Activated CD8-positive, alpha-beta T cell treated with anti-CD3 and anti-CD28 coated beads for 36 hours (primary cell): ENCODE results near the gene SETBP1. TPM values are rescaled to one million over a fixed set of nuclear protein-coding genes. Genes with fewer than 3 reads are reported as not detected.
A peak's percentile ranks its signal among the peaks of the same experiment; 100 is the strongest.

Experiments
- ATAC-seq: fragments of 200-7000 bp; cut with Tn5 transposase; one replicate; pipeline ENCODE4 v1.10.0; 2021; ENCODE audit warnings: mild to moderate bottlenecking, moderate library complexity
- CTCF ChIA-PET: fragments of 350-600 bp; sonication (Branson Sonifier 250); formaldehyde crosslinking; loops from one replicate; lab custom pipeline; 2021; ENCODE audit warnings: antibody characterized with exemption; lab: Charles Lee
- POLR2A ChIA-PET: fragments of 350-600 bp; sonication (Branson Sonifier 250); formaldehyde crosslinking; loops from one replicate; lab custom pipeline; 2021; ENCODE audit warnings: antibody characterized with exemption; lab: Charles Lee
- DNase-seq: peaks from one replicate; pipeline ENCODE4 v3.0.0-alpha.2; 2020
- H3K27ac Mint-ChIP-seq: one replicate; pipeline ENCODE4 v1.8.0; 2021; ENCODE audit warnings: mild to moderate bottlenecking, mixed read lengths
- H3K27me3 Mint-ChIP-seq: one replicate; pipeline ENCODE4 v1.8.0; 2021; ENCODE audit warnings: mixed read lengths
- H3K36me3 Mint-ChIP-seq: one replicate; pipeline ENCODE4 v1.8.0; 2021; ENCODE audit warnings: low read depth, mixed read lengths
- H3K4me1 Mint-ChIP-seq: one replicate; pipeline ENCODE4 v1.8.0; 2021; ENCODE audit warnings: low read depth, mixed read lengths
- H3K4me3 Mint-ChIP-seq: one replicate; pipeline ENCODE4 v1.8.0; 2021; ENCODE audit warnings: mild to moderate bottlenecking, moderate library complexity, mixed read lengths
- H3K9me3 Mint-ChIP-seq: one replicate; pipeline ENCODE4 v1.8.0; 2021; ENCODE audit warnings: mixed read lengths
- CTCF ChIP-seq: fragments of 200-600 bp; IDR thresholded peaks from one replicate; pipeline ENCODE4 v1.8.0; 2022; ENCODE audit warnings: antibody characterized with exemption, mild to moderate bottlenecking
- intact Hi-C: fragments of 100-400 bp; cut with micrococcal nuclease; formaldehyde crosslinking; loops from one replicate; pipeline ENCODE4 v1.10.0; 2022
- total RNA-seq, 2 experiments: library from RNA; stranded (reverse); gene quantifications; one replicate each; pipeline ENCODE4 v1.2.3, GENCODE V29; 2021

The SETBP1 gene
- total RNA-seq, 2 experiments from 2014 or later = 10.2 to 10.4 TPM

DNA sequence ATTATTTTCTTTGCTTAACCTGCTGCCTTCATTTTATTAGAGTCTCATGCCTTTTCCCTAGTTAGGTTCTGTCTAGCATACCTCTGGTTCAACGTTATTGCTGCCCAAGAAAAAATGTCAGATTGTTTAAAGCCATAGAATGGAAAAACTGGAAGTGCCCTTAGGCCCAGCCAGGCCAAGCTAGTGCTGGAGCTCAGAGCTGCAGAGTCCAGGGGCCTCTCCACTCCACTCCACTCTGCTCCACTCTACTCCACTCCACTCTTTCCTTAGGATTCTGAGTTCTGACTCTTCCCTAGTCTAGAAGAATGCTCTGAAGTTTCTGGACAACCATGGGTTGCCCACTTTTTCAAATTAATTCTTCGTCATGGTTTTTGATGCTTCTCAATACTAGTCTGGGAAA is 155.6 kb downstream of the SETBP1 start:
- Mint-ChIP-seq H3K27me3 (no peaks in the 10 kb centered on the region), H3K4me3 (no peak overlapping the region), H3K27ac (no peak overlapping the region), H3K9me3 (no peaks in the 10 kb centered on the region), H3K36me3 (no peaks in the 10 kb centered on the region), H3K4me1 (peaks cover 15% of the 10 kb centered on the region)
- TF ChIP-seq CTCF = no peak
- DNase-seq = no peak
- ChIA-PET POLR2A (no interaction called here), CTCF (no interaction called here)
- ATAC-seq = no peak
- intact Hi-C loops = no loop called here

- H3K4me3 Mint-ChIP-seq = no peak overlapping the region
- intact Hi-C loops = no loop called here
- no peak for TF ChIP-seq CTCF
- POLR2A ChIA-PET = interaction anchor here (0.6 to 1.2 kb wide), 3 partner anchors 44 to 220 kb away, joined by 3 to 4 read pairs (median 3); no protein-coding TSS in a partner anchor
- H3K27me3 Mint-ChIP-seq = no peaks in the 10 kb centered on the region
- no peak for ATAC-seq
- CTCF ChIA-PET = interaction anchor here (1.5 kb wide), 1 partner anchor 78 kb away, joined by 4 read pairs; no protein-coding TSS in a partner anchor
- H3K4me1 Mint-ChIP-seq = peaks cover 15% of the 10 kb centered on the region
- no peaks in the 10 kb centered on the region for H3K36me3 Mint-ChIP-seq
- no peak overlapping the region for H3K27ac Mint-ChIP-seq
- H3K9me3 Mint-ChIP-seq = no peaks in the 10 kb centered on the region
- no peak for DNase-seq
Observed at GRCh38 chr18:44837482-44838180, 156.9 kb downstream of the SETBP1 start.

GRCh38 chr18:44838971-44839666 is 158.4 kb downstream of the SETBP1 start:
- CTCF ChIA-PET = no interaction called here
- TF ChIP-seq CTCF = no peak
- Mint-ChIP-seq H3K36me3 (no peaks in the 10 kb centered on the region), H3K27me3 (no peaks in the 10 kb centered on the region), H3K9me3 (no peaks in the 10 kb centered on the region), H3K27ac (peak overlapping the region; percentile 54), H3K4me1 (peaks cover 15% of the 10 kb centered on the region), H3K4me3 (no peak overlapping the region)
- DNase-seq (peak; percentile 86), ATAC-seq (peak; percentile 99)
- intact Hi-C loops = no loop called here
- POLR2A ChIA-PET = interaction anchor here (0.9 kb wide), 1 partner anchor 12 kb away, joined by 3 read pairs; no protein-coding TSS in a partner anchor

DNA sequence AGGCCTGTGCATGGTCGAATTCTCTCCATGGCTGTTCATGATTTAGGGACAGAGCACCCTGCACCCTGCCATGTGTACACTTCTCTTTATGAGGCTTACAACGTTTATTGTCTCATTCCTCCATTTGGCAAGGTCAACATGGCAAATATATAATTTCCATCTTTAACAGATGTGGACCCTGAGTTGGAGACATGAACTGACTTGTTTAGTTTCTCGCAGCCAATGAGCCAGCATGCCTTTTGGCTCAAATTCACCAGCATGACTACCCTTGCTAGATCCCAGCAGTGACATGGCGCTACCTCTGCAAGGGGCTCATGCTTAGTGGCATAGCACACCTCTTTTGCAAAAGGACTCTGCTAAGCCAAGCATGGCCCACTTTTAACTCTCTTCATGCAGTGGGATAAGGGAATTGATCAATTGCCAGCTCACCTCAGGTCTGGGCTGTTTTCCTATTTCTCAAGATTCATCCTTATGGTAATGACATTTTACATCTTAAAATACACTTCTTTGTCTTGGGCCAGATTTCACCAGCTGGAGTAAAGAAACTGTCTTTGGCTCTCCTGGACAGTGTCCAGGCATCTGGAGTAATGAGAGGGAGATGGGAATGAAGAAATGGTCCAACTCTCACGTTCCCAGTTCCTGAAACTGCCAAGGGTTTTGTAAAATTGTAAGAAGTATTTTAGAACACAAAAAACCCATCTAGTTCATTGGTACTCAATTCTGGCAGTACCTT is 159.5 kb downstream of the SETBP1 start:
- CTCF ChIA-PET = no interaction called here
- ATAC-seq (no peak), DNase-seq (no peak)
- no peak for TF ChIP-seq CTCF
- Mint-ChIP-seq H3K27me3 (no peaks in the 10 kb centered on the region), H3K4me3 (no peak overlapping the region), H3K27ac (no peak overlapping the region), H3K36me3 (no peaks in the 10 kb centered on the region), H3K4me1 (peaks cover 10% of the 10 kb centered on the region), H3K9me3 (no peaks in the 10 kb centered on the region)
- intact Hi-C loops = no loop called here
- POLR2A ChIA-PET = no interaction called here
